MG63 (cell line): ENCODE data around the gene PRLR. TPM values are rescaled to one million over a fixed set of nuclear protein-coding genes. Genes with fewer than 3 reads are reported as not detected.

Experiments used
- DNase-seq: peaks from one replicate; pipeline ENCODE4 v3.0.0-alpha.2; 2020
- H3K27me3 ChIP-seq: fragments of 250-450 bp; sonication (Bioruptor Pico); 2 replicates; pipeline ENCODE4 v1.5.1; 2020; ENCODE audit warnings: mild to moderate bottlenecking, moderate library complexity
- H3K36me3 ChIP-seq: fragments of 250-450 bp; sonication (Bioruptor Pico); 2 replicates; pipeline ENCODE4 v1.5.1; 2020; ENCODE audit warnings: mild to moderate bottlenecking, moderate library complexity
- H3K4me3 ChIP-seq: fragments of 250-450 bp; sonication (Bioruptor Pico); 2 replicates; pipeline ENCODE4 v1.5.1; 2020; ENCODE audit warnings: mild to moderate bottlenecking, moderate library complexity
- H3K9me3 ChIP-seq: fragments of 250-450 bp; sonication (Bioruptor Pico); 2 replicates; pipeline ENCODE4 v1.5.1; 2020; ENCODE audit warnings: mild to moderate bottlenecking, moderate library complexity
- total RNA-seq: library from RNA; depleted of rRNA; stranded (reverse); fragments of >200 nt; shearing (Covaris generic); gene quantifications from 2 replicates; pipeline ENCODE4 v1.2.3, GENCODE V29; 2014; ENCODE audit warnings: low replicate concordance

Gene PRLR
- total RNA-seq, 1 experiment from 2014 or later = 3.5 TPM

GRCh38 chr5:35183556-35183955, 46.7 kb downstream of the PRLR start:
- Histone ChIP-seq H3K4me3 (no peak overlapping the region), H3K36me3 (no peaks in the 10 kb centered on the region), H3K9me3 (no peaks in the 10 kb centered on the region), H3K27me3 (peaks cover 2% of the 10 kb centered on the region; the same call in 1 of the 2 replicates)
- no peak for DNase-seq

- Histone ChIP-seq H3K9me3 (no peaks in the 10 kb centered on the region), H3K36me3 (no peaks in the 10 kb centered on the region), H3K27me3 (peaks cover 2% of the 10 kb centered on the region; the same call in 1 of the 2 replicates), H3K4me3 (no peak overlapping the region)
- DNase-seq = peak; percentile 44
Measured at GRCh38 chr5:35182910-35183535, 47.3 kb downstream of the PRLR start.

- no peak for DNase-seq
- H3K4me3 ChIP-seq = no peak overlapping the region
- H3K9me3 ChIP-seq = no peaks in the 10 kb centered on the region
- no peaks in the 10 kb centered on the region for H3K36me3 ChIP-seq
- peaks cover 2% of the 10 kb centered on the region; the same call in 1 of the 2 replicates for H3K27me3 ChIP-seq
Measured at GRCh38 chr5:35182486-35182885, 47.8 kb downstream of the PRLR start.

GRCh38 chr5:35180046-35180445, 50.2 kb downstream of the PRLR start:
- no peaks in the 10 kb centered on the region for H3K36me3 ChIP-seq
- DNase-seq = no peak
- H3K4me3 ChIP-seq = no peak overlapping the region
- H3K27me3 ChIP-seq = peaks cover 2% of the 10 kb centered on the region; the same call in 1 of the 2 replicates
- no peaks in the 10 kb centered on the region for H3K9me3 ChIP-seq

- H3K4me3 ChIP-seq = no peak overlapping the region
- DNase-seq = no peak
- H3K9me3 ChIP-seq = no peaks in the 10 kb centered on the region
- 0 out of 2 replicates have a peak, but pooled peaks cover 2% of the 10 kb centered on the region for H3K27me3 ChIP-seq
- H3K36me3 ChIP-seq = no peaks in the 10 kb centered on the region
Measured at GRCh38 chr5:35177783-35178182, 52.5 kb downstream of the PRLR start.

- Histone ChIP-seq H3K9me3 (peaks cover 5% of the 10 kb centered on the region), H3K4me3 (no peak overlapping the region)
- no peak for DNase-seq
Measured at GRCh38 chr5:35172533-35172932, 57.8 kb downstream of the PRLR start.

GRCh38 chr5:35171991-35172390, 58.3 kb downstream of the PRLR start:
- H3K9me3 ChIP-seq = peaks cover 6% of the 10 kb centered on the region
- no peak overlapping the region for H3K4me3 ChIP-seq
- no peaks in the 10 kb centered on the region for H3K36me3 ChIP-seq
- no peak for DNase-seq
- no peaks in the 10 kb centered on the region for H3K27me3 ChIP-seq

More at GRCh38 chr5:35172533-35172932, 57.8 kb downstream of the PRLR start:
- no peaks in the 10 kb centered on the region for H3K27me3 ChIP-seq
- H3K36me3 ChIP-seq = no peaks in the 10 kb centered on the region

- Histone ChIP-seq H3K27me3 (no peaks in the 10 kb centered on the region), H3K4me3 (no peak overlapping the region), H3K9me3 (peaks cover 6% of the 10 kb centered on the region), H3K36me3 (no peaks in the 10 kb centered on the region)
- no peak for DNase-seq
Measured at GRCh38 chr5:35171078-35171477, 59.2 kb downstream of the PRLR start.

GRCh38 chr5:35166043-35166442, 64.2 kb downstream of the PRLR start:
- Histone ChIP-seq H3K9me3 (peaks cover 6% of the 10 kb centered on the region), H3K27me3 (peaks cover 2% of the 10 kb centered on the region; the same call in 1 of the 2 replicates), H3K4me3 (no peak overlapping the region), H3K36me3 (no peaks in the 10 kb centered on the region)
- no peak for DNase-seq

GRCh38 chr5:35164860-35165542, 65.3 kb downstream of the PRLR start:
- no peak overlapping the region for H3K4me3 ChIP-seq
- peaks cover 2% of the 10 kb centered on the region; the same call in 1 of the 2 replicates for H3K27me3 ChIP-seq
- peaks cover 6% of the 10 kb centered on the region for H3K9me3 ChIP-seq
- no peak for DNase-seq
- no peaks in the 10 kb centered on the region for H3K36me3 ChIP-seq

GRCh38 chr5:35163710-35164033, 66.6 kb downstream of the PRLR start:
- no peak for DNase-seq
- peaks cover 2% of the 10 kb centered on the region; the same call in 1 of the 2 replicates for H3K27me3 ChIP-seq
- peaks cover 6% of the 10 kb centered on the region for H3K9me3 ChIP-seq
- H3K36me3 ChIP-seq = no peaks in the 10 kb centered on the region
- H3K4me3 ChIP-seq = no peak overlapping the region

GRCh38 chr5:35162848-35163709, 67.2 kb downstream of the PRLR start:
- Histone ChIP-seq H3K9me3 (peaks cover 6% of the 10 kb centered on the region), H3K36me3 (no peaks in the 10 kb centered on the region), H3K4me3 (no peak overlapping the region), H3K27me3 (peaks cover 2% of the 10 kb centered on the region; the same call in 1 of the 2 replicates)
- no peak for DNase-seq

GRCh38 chr5:35161652-35162273, 68.5 kb downstream of the PRLR start:
- H3K4me3 ChIP-seq = no peak overlapping the region
- H3K36me3 ChIP-seq = no peaks in the 10 kb centered on the region
- peaks cover 2% of the 10 kb centered on the region; the same call in 1 of the 2 replicates for H3K27me3 ChIP-seq
- DNase-seq = peak; percentile 39
- no peaks in the 10 kb centered on the region for H3K9me3 ChIP-seq

- H3K9me3 ChIP-seq = no peaks in the 10 kb centered on the region
- H3K4me3 ChIP-seq = no peak overlapping the region
- no peaks in the 10 kb centered on the region for H3K36me3 ChIP-seq
- no peak for DNase-seq
- H3K27me3 ChIP-seq = peaks cover 2% of the 10 kb centered on the region; the same call in 1 of the 2 replicates
Measured at GRCh38 chr5:35160486-35161116, 69.7 kb downstream of the PRLR start.

- Histone ChIP-seq H3K27me3 (no peaks in the 10 kb centered on the region; the same call in 1 of the 2 replicates), H3K4me3 (no peak overlapping the region), H3K9me3 (no peaks in the 10 kb centered on the region), H3K36me3 (no peaks in the 10 kb centered on the region)
- no peak for DNase-seq
Measured at GRCh38 chr5:35159370-35159742, 70.9 kb downstream of the PRLR start.

- no peak for DNase-seq
- Histone ChIP-seq H3K4me3 (no peak overlapping the region), H3K9me3 (no peaks in the 10 kb centered on the region), H3K27me3 (no peaks in the 10 kb centered on the region), H3K36me3 (no peaks in the 10 kb centered on the region)
Measured at GRCh38 chr5:35158622-35159369, 71.5 kb downstream of the PRLR start.
